Myocyte (in vitro differentiated cells): ENCODE data around the gene RARRES2. TPM values are rescaled to one million over a fixed set of nuclear protein-coding genes. Genes with fewer than 3 reads are reported as not detected.

Experiments used
- DNase-seq: peaks from one replicate; pipeline ENCODE4 v3.0.0-alpha.2; 2012; ENCODE audit warnings: low read depth
- total RNA-seq: library from RNA; depleted of rRNA; stranded (reverse); fragments of >200 nt; gene quantifications from 2 replicates; pipeline ENCODE4 v1.2.3, GENCODE V29; 2014

Gene RARRES2
- total RNA-seq, 1 donor from 2014 or later: 202 TPM

DNA sequence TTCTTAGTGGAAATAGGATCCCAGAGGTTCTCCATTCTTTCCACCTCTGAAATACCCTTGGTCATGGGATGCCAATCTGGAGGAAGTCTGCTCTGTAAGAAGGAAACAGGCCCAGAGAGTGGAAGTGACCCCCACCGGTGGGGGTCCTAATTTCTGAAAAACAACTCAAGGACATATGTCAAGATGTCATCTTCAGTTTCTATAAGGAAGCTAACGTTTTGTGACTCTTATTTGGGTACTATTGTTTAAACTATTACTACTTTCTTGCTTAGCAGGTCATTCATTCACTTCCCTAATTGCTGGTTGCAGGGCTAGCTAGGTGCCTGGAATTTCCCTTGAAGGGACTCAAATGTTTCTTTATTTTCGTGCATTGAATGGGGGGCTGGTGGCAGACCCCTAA lies 35.8 kb upstream of the RARRES2 start:
- no peak for DNase-seq

DNA sequence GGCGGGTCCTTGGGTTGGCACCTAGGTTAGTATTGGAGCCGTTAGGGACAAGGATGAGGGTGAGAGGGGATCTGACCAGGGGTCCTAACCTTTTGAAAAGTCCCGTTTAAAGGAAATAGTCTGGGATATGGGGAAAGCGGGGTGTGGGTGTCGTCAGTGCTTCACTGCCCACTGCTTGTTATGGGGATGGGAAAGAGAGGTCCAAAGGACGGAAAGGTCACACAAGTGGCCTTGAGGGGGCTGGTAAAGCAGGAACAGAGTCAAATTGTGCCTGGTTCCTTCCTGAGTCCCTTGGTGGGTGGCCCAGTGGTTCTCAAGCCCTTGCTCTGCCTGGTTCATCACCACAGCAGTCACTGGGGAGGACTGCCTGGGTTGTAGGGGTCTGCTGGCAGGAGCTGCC lies 35.1 kb upstream of the RARRES2 start:
- DNase-seq: no peak

DNA sequence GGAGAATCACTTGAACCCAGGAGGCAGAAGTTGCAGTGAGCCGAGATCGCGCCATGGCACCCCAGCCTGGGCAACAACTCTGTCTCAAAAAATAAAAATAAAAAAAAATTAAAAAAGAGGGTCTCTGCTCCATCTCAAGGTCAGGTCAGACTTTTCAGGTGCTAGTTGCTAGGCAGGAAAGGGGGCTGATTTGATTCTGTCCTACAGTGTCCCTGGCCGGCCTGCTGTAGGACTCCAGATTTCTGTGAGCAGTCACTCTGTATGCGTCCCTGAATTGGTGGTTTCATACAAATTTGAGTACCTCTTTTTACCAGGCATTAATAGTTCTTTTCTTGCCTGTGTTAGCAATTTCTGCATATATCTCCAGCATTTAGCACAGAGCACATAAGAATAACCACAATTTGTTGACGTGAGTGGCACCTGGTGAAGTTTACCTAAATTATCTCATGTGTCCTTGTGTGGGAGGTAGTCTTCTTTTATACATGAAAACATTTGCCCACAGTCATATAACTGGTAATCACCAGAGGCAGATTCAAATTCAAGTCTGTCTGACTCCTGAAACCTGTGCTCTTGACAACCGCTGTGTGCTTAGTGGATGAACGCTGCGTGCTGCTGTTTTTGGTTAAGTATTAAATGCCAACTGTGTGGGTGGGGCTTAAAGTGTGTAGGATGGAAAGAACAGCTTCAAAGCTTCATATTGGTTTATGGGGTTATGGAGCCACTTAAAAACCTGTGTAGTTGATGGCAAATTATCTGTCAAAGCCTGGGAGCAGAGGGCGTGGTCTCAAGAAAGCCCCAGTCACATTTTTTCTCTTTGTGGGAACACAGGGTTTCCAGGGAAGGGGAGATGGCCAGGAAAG lies 34.5 kb upstream of the RARRES2 start:
- DNase-seq: no peak

DNA sequence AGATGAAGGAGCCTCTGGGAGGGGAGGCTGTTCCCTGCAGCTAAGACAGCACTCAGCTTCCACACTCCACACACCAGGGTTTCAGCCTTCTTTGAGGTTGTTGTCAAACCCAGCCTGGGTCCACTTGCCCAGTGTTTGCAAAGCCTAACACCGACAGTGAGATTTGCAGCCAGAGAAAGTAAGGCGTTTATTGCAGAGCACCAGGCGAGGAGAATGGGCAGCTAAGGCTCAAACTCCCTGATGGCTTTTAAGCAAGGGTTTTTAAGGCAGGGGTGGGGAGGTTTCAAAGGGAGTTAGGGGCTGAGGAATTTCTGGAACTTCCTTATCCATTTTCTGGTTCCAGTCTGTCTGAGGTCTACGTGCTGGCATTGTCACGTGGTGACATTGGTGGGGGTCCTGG lies 33.0 kb upstream of the RARRES2 start:
- no peak for DNase-seq

DNA sequence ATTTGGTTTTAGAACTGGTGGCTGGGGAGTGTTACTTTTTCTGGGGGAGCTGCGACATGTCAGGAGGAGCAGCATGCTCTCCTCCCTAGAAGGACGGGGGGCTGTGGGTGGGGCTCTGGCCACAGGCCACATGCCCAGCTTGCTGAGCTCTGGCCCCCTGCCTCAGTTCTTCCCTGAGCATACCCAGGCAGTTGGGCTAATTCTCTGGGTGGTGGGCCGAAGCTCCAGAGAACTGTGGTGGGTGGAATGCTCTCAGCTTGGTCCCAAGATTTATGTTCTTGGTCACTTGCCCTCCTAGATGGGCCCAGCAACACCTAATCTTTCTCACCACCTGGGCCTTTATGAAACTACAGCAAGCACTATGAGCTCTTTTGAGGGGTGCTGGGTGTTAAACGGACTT lies 32.6 kb upstream of the RARRES2 start:
- DNase-seq: no peak

DNA sequence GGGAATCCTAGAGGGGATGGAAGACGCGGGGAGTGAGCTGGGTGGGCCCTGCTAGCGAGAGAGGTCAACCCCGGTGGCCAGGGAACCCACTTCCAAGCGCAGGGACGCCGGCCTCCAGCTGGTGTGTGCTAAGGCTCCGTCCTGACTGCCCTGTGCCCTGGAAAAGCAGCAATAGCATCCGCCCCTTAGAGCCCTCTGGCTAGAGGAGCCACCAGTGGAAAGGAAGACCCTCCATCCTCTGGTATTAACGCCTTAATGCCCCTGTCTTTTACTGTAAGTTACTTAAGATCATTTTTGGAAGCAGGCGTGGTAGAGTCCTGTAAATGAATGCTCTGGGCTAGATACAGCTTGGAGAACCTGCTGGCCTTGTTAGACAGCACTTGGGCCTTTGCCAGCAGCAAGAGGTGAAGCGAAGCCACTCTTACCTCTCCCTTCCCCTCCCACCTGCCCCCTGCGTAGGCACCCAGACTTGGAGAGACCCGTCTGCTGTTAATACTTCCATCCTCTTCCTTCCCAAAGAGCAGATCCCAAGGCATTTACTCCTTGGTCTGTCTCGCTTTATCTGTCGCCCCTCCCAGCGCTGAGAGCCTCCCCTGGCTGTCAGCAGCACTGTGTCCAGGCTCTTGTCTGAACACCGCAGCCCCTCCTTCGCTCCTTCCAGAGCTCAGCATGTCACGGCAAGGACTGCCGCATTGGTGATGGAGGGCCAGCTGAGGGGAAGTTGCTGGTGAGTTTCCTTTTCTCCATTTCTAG lies 31.8 kb upstream of the RARRES2 start:
- DNase-seq: no peak

DNA sequence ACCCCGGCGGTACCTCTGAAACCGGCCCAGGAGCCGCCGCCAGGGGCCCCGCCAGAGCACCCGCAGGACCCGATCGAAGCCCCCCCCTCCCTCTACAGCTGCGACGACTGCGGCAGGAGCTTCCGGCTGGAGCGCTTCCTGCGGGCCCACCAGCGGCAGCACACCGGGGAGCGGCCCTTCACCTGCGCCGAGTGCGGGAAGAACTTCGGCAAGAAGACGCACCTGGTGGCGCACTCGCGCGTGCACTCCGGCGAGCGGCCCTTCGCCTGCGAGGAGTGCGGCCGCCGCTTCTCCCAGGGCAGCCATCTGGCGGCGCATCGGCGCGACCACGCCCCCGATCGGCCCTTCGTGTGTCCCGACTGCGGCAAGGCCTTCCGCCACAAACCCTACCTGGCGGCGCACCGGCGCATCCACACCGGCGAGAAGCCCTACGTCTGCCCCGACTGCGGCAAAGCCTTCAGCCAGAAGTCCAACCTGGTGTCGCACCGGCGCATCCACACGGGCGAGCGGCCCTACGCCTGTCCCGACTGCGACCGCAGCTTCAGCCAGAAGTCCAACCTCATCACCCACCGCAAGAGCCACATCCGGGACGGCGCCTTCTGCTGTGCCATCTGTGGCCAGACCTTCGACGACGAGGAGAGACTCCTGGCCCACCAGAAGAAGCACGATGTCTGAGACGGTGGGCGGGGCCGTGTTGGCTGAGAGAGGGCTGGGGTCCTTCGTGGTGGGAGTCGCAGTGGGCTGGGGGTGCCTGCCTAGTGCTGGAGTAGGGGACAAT lies 31.0 kb upstream of the RARRES2 start:
- no peak for DNase-seq

DNA sequence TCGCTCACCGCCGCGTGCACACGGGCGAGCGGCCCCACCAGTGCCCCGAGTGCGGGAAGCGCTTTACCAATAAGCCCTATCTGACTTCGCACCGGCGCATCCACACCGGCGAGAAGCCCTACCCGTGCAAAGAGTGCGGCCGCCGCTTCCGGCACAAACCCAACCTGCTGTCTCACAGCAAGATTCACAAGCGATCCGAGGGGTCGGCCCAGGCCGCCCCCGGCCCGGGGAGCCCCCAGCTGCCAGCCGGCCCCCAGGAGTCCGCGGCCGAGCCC lies 30.5 kb upstream of the RARRES2 start:
- DNase-seq: no peak

DNA sequence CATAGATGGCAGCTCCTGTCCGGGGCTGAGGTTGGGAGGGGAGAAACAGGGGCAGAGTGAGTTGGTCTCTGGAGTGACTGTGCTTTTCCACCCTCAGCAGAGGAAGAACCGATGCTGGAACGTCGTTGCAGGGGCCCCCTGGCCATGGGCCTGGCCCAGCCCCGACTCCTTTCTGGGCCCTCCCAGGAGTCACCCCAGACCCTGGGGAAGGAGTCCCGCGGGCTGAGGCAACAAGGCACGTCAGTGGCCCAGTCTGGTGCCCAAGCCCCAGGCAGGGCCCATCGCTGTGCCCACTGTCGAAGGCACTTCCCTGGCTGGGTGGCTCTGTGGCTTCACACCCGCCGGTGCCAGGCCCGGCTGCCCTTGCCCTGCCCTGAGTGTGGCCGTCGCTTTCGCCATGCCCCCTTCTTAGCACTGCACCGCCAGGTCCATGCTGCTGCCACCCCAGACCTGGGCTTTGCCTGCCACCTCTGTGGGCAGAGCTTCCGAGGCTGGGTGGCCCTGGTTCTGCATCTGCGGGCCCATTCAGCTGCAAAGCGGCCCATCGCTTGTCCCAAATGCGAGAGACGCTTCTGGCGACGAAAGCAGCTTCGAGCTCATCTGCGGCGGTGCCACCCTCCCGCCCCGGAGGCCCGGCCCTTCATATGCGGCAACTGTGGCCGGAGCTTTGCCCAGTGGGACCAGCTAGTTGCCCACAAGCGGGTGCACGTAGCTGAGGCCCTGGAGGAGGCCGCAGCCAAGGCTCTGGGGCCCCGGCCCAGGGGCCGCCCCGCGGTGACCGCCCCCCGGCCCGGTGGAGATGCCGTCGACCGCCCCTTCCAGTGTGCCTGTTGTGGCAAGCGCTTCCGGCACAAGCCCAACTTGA lies 29.9 kb upstream of the RARRES2 start:
- no peak for DNase-seq

DNA sequence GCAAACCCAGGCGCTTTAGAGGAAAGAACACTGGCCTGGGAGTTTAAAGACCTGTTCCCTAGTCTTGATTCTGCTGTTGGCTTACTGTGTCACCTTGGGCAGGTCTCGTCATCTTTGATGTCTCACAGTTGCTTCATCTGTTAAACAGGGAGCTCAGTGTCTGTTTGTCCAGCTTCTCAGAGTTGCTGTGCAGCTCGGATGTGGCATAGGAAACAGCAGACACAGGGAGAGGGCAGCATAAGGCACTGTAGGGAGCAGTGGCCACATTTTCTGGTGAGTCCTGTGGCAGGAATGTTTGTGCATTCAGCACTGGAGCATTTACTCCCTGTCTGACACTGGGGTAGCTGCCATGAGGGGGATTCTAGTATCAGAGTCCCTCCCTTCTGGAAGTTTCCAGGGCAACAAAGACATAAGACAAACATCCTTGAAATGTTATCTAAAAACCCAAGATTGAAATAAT lies 29.2 kb upstream of the RARRES2 start:
- peak; percentile 80 for DNase-seq

DNA sequence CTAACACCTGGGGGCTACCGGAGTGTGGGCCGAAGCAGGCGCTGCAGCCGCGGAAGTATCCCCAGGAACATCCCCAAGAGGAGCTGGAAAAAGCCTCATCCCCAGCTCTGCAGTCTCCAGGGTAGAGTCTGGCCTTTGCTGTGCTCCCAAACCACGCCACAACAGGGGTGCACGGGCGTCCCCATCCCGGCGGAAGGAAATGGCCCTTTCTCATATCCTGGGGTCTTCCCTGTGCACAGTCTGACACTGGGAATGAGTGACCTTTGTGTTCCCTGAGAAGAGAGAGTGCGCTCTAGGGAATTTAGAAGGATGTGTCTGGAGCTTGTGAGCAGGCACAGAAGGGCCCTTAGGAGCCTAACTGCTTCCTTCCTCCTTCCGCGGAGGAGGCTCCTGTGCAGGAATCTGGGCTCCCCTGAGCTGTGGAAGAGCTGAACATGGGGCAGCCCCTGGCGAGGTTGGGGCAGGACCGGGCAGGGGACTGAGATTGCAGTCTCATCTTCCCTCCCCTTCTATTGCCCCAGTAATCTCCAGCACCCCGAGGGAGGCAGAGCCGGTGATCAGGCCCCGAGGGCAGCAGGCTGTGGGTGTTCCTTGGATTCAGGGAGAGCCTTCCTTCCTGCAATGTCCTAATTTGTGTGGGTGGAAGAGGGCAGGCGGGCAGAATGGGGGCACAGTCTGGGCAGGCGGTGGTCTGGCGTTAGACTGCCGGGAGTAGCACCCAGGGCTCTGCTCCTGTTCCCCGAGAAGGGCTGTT lies 28.5 kb upstream of the RARRES2 start:
- no peak for DNase-seq

DNA sequence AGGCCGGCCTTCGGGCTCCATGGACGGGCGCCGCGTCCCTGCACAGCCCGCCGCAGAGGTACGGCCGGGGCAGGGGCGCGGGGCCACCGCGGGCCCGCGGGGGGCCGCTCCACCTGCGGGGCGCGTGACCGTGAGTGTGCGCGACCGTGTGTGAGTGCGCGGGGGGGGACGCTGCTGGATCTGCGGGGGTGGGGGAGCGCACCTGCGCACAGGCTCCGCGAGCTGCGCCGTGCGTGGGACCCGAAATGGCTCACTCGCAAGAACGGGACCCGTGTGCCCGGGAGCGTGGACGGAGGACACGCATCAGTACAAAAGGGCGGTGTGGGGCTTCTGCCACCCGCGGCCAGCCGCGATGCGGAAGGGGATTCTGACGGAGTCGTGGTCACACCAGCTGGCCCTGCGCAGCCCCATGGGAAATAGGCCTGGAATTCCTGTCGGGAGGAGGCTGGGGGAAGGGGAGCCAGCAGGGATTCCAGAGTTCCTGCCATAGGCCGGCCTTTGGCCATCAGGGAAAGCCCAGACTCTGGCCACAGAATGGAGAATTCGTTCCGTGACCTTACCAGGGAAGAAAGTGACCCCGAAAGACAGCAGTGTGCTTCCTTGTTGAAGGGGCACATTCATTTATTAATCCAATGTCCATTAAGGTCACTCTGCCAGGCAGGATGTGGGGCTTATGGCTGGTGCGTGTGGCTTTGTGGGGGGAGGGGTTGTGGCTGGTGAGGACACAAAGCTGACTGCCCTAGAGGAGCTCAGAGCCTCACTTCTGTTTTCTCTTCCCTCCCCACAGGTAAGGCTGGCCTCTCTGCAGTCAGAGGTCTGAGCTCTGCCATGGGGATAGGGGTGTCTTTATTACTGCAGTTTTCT lies 27.7 kb upstream of the RARRES2 start:
- peak; percentile 99 for DNase-seq

DNA sequence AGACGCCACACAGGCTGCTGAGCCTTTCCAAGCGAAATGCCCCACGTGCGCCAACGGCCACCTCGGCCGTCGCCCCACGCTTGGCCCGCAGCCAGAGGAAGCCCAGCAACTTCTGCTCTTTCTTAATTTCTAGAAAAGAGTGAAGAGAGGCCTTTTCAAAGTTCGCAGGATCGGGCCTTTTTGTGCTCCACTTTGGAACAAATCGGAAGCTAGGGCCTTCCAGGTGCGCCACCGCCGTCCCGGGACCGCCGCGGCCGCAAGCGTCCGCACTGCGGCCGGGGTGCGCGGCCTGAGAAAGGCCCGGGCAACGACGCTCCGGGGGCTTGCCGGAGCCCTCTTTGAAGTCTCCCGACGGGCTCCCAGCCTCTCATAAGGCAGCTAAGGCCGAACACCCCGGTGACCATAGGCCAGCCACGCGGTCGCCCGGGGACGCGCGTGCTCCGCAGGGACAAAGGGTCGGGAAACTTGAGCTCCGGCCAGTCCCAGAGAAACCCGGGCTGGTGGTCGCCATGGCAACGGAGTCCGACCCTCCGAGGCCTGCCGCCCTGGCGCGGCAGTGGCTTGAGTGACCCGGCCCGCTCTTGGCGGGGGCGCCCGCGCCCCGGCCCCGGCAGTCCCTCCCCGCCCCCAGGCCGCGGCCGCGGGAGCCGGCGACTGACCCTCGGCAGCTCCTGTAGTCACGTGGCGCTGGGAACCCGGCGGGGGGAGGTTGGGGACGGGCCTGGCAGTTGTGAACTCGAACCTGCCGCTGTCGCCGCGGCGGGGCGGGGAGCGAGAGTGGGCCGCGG lies 26.9 kb upstream of the RARRES2 start, which contains the start of gene REPIN1:
TSS of gene REPIN1 (plus strand) at position 727 of the 788 bp plus-strand sequence. CDS start 890 bp downstream, outside the sequence.
- DNase-seq: peak; percentile 96

DNA sequence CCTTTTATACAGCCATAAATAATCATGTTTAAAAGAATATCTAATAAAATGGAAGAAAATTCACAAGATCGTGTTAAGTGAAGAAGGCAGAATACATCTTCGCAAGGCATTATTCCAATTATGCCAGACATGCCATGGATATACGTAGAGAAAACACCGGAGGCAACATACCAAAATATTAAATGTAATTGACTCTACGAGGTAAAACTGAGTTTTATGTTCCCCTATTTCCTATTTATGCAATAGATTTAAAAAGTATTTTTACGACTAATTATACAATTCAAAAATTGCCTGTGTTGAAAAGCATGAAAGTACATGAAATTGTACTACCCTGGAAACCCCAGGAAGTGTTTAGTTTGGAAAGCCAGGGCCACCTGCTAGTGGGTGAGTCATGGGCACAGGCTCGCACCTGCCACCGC lies 26.3 kb upstream of the RARRES2 start:
- DNase-seq: no peak

DNA sequence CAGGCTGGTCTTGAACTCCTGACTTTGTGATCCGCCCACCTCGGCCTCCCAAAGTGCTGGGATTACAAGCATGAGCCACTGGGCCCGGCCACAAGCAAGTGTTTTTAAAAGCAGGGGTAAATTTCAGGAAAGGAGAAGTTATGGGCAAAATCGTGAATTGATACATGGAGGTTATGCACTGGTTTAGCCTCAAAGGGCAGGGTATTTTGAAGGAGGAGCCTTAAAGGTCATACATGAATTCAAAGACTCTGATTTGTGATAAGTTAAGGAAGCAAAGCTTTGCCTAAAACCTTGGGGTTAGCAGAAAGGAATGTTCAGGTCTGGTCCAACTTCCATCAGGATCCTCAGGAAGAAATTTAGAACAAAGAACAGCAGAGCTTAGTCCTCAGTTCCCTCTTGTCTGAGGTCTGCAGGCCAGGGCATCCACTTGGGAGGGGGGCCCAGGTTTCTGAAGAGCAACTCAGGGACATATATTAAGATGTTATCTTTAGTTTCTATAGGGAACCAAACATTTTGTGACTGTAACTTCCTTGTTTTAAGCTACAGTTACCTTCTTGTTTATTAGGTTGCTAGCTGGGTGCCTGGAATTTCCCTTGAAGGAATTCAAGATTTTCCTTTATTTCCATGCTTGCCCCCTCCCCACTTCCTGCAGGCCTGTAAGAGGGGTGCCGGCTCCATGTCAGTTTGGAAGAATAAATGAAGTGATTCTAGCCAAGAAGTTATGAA lies 24.4 kb upstream of the RARRES2 start:
- no peak for DNase-seq

DNA sequence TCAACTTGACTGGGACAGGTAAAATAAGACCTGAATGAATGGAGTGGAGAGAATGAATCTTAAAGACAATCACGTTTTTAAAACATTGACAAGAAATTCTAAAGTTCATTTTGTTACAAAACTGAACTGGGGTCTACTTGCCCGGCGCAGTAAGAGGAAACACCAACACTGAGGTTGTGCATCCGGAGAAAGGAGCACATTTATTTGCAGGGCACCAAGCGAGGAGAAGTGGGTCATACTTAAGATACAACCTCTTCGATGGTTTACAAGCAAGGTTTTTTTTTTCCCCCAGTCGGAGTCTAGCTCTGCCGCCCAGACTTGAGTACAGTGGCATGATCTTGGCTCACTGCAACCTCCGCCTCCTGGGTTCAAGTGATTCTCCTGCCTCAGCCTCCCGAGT lies 23.8 kb upstream of the RARRES2 start:
- DNase-seq: no peak

DNA sequence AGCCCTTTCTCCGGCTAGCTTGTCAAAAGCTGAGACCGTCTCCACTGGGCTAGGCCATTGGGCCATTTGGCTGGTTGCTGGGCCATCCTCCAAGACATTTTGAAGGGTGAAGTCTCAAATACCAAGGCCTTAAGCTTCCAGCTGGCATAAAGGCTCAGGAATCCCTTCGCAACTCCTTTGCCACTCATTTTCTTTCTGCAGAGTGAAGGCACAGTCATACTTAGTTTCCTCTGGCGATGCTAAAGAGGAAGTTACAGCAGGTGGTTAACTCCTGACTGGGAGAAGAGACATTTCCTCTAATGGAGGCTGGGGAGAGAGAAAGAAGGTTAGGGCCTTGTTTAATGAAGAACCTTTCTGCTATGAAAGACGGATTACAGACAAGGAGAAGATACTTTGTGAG lies 22.4 kb upstream of the RARRES2 start:
- peak; percentile 53 for DNase-seq

DNA sequence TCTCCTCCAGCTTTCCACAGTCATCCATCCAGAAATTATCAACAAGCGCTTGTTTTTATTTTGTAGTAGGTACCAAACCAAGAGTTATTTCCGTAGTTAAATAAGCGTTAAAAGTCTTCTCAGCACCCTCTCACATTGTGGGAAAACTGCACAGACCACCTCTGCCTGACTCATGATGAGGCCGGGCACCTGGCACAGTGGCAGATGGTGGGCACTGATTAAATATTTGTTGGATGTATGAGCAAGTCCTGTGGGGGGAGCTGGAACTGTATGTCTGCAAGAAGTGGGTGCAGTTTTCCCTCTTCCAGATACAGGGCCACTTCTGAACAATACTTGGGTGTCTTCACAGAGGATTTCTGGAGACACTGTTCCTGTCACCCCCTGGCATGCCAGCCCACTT lies 21.9 kb upstream of the RARRES2 start:
- no peak for DNase-seq
